ENCODE data around the gene ARHGAP35. TPM values are rescaled to one million over a fixed set of nuclear protein-coding genes. Genes with fewer than 3 reads are reported as not detected.

The ARHGAP35 gene
- total RNA-seq, 4 donors from 2014 or later, result 77.1 to 159 (median 98.4) TPM

DNA sequence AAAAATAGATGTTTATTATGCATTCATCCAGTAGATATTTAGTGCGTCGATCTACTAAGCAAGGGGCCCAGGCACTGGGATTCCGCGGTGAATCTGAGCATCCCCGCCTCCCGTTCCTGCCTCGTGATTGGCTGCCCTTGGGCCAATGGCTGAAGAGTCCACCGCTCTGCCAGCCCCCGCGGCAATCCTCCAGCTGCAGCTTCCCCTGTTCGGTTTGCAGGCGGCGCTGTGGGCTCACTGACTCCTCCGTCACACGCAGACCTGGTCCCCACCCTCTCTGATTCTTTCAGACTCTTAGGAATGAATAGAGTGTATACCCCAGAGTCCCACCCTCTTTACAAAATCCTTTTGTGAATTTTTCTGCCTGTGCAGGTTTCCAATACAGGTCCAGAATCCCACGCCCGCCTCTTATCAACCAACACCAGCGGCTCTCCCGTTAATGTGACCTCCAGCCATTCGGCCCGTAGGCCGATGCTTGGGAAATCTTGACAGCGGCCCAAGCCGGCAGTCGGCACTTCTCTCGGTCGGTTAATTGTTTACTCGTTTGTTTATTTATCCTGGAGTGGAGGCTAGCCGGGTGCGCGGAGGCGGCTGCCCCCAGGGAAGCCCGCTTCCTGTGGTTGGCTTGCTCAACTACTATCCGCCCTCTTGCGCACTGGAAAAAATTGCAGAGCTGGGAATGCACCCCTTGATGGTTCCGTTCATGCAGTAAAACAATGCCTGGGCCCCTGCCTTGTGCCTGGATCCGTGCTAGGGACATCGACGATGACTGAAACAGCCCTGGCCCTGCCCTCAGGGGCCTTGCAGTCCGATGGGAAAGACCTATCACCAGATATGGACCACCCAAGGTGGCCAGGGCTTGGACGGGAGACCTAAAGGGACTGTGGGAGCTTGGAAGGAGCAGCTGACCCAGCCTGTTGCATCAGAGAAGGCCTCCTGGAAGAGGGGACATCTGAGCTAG is 4.5 kb upstream of the ARHGAP35 start:
- WGBS, 2 donors (ENCODE audit: low coverage in 1 of 2), result 2 to 9% methylated on average over 10 to 40 of the region's 41 CpGs
- TF ChIP-seq, protein P1, sequence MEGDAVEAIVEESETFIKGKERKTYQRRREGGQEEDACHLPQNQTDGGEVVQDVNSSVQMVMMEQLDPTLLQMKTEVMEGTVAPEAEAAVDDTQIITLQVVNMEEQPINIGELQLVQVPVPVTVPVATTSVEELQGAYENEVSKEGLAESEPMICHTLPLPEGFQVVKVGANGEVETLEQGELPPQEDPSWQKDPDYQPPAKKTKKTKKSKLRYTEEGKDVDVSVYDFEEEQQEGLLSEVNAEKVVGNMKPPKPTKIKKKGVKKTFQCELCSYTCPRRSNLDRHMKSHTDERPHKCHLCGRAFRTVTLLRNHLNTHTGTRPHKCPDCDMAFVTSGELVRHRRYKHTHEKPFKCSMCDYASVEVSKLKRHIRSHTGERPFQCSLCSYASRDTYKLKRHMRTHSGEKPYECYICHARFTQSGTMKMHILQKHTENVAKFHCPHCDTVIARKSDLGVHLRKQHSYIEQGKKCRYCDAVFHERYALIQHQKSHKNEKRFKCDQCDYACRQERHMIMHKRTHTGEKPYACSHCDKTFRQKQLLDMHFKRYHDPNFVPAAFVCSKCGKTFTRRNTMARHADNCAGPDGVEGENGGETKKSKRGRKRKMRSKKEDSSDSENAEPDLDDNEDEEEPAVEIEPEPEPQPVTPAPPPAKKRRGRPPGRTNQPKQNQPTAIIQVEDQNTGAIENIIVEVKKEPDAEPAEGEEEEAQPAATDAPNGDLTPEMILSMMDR (IDR thresholded peaks at IDR 0.05), result peak; percentile 60 to 82 (median 72)
- TF ChIP-seq POLR2AphosphoS5 (IDR thresholded peaks at IDR 0.05) (peak in 2 of 3 donors; percentile 8 to 54), POLR2A (IDR thresholded peaks at IDR 0.05) (no peak), EP300 (IDR thresholded peaks at IDR 0.05; ENCODE audit: low read depth) (no peak)
- peak; percentile 96 for DNase-seq
- intact Hi-C loops (cut with DNase I; ENCODE audit: low total_unique reads), result loop anchor here (2.0 kb wide), 1 partner anchor 134 kb away; no protein-coding TSS in a partner anchor
- Histone ChIP-seq H3K27ac (peak overlapping the region; percentile 76 to 79 (median 78)), H3K36me3 (no peaks in the 10 kb centered on the region), H3K9me3 (no peaks in the 10 kb centered on the region), H3K4me3 (peak overlapping the region in 3 of 4 donors; percentile 12 to 44 (median 30)), H3K4me1 (peaks cover 0 to 35% (median 15%) of the 10 kb centered on the region in 4 donors), H3K27me3 (no peaks in the 10 kb centered on the region)
- in situ Hi-C loops (cut with MboI; ENCODE audit: low pct_ligation_motif_present in 1 of 4, low pct_unique_long_range_greater_than_20kb in 1 of 4, low sequenced_read_pairs in 3 of 4), result loop anchor here in 2 of 4 donors (5.0 to 10.0 kb wide), 2 partner anchors 128 to 136 kb away; no protein-coding TSS in a partner anchor

GRCh38 chr19:46859637-46860124 is 1.1 kb upstream of the ARHGAP35 start:
- H3K4me3 ChIP-seq, result peak overlapping the region in 2 of 4 donors; percentile 69 to 97
- H3K27me3 ChIP-seq, result no peaks in the 10 kb centered on the region
- peak overlapping the region; percentile 94 to 100 (median 98) for H3K27ac ChIP-seq
- no peaks in the 10 kb centered on the region for H3K36me3 ChIP-seq
- intact Hi-C loops (cut with DNase I; ENCODE audit: low total_unique reads), result no loop called here
- H3K9me3 ChIP-seq, result no peaks in the 10 kb centered on the region
- WGBS, 2 donors (ENCODE audit: low coverage in 1 of 2), result 15 to 89% methylated on average over 2 to 18 of the region's 18 CpGs
- TF ChIP-seq, protein P1 (IDR thresholded peaks at IDR 0.05), result no peak
- TF ChIP-seq POLR2A (IDR thresholded peaks at IDR 0.05), result no peak
- no peak for TF ChIP-seq EP300 (IDR thresholded peaks at IDR 0.05; ENCODE audit: low read depth)
- TF ChIP-seq POLR2AphosphoS5 (IDR thresholded peaks at IDR 0.05), result no peak
- in situ Hi-C loops (cut with MboI; ENCODE audit: low pct_ligation_motif_present in 1 of 4, low pct_unique_long_range_greater_than_20kb in 1 of 4, low sequenced_read_pairs in 3 of 4), result loop anchor here in 3 of 4 donors (5.0 to 10.0 kb wide), 2 partner anchors 125 to 133 kb away; no protein-coding TSS in a partner anchor
- H3K4me1 ChIP-seq, result peaks cover 14 to 59% (median 44%) of the 10 kb centered on the region in 4 donors
- DNase-seq, result peak; percentile 62

GRCh38 chr19:46860125-46860845 is 512 bp upstream of the ARHGAP35 start:
- Histone ChIP-seq H3K4me1 (peaks cover 18 to 64% (median 48%) of the 10 kb centered on the region in 4 donors), H3K4me3 (peak overlapping the region; percentile 47 to 97 (median 82)), H3K9me3 (no peaks in the 10 kb centered on the region), H3K36me3 (no peaks in the 10 kb centered on the region), H3K27ac (peak overlapping the region; percentile 94 to 100 (median 98)), H3K27me3 (no peaks in the 10 kb centered on the region)
- peak; percentile 98 for DNase-seq
- in situ Hi-C loops (cut with MboI; ENCODE audit: low pct_ligation_motif_present in 1 of 4, low pct_unique_long_range_greater_than_20kb in 1 of 4, low sequenced_read_pairs in 3 of 4), result loop anchor here in 1 of 4 donors (5.0 kb wide), 1 partner anchor 132 kb away; no protein-coding TSS in a partner anchor
- intact Hi-C loops (cut with DNase I; ENCODE audit: low total_unique reads), result no loop called here
- 1% methylated on average over 64 of the region's 89 CpGs; no CpG with 5 or more reads in 1 of the 2 donors for WGBS, 2 donors (ENCODE audit: low coverage in 1 of 2)
- TF ChIP-seq, protein P1 (IDR thresholded peaks at IDR 0.05), result no peak
- TF ChIP-seq EP300 (IDR thresholded peaks at IDR 0.05; ENCODE audit: low read depth) (no peak), POLR2AphosphoS5 (IDR thresholded peaks at IDR 0.05) (peak; percentile 44 to 75 (median 71)), POLR2A (IDR thresholded peaks at IDR 0.05) (peak; percentile 75)

Data from transverse colon (tissue), 4 donors.